Gastrocnemius medialis (tissue), 4 donors: Measurements from ENCODE around the gene NAA25.

Source experiments
- CTCF ChIP-seq, 5 experiments: fragments of 450-650 bp in 3 of 5; fragments of 200-600 bp in 2 of 5; sonication (generic) in 2 of 5; IDR thresholded peaks in 4 of 5; conservative IDR thresholded peaks in 1 of 5; 1 replicate in 4 of 5; 2 replicates in 1 of 5; pipeline ENCODE4 v1.5.1; 2016 to 2019; ENCODE audit warnings: antibody characterized with exemption in 5 of 5, mild to moderate bottlenecking in 3 of 5, moderate library complexity in 3 of 5
- POLR2A ChIP-seq, 2 donors: fragments of 450-650 bp; IDR thresholded peaks; one replicate each; pipeline ENCODE4 v1.6.1; 2017; ENCODE audit warnings: antibody characterized with exemption in 2 of 2, mild to moderate bottlenecking in 2 of 2, moderate library complexity in 2 of 2

- TF ChIP-seq POLR2A (IDR thresholded peaks at IDR 0.05): no peak
- no peak for TF ChIP-seq CTCF (IDR thresholded peaks at IDR 0.05 in 4 of 5, conservative IDR thresholded peaks at IDR 0.05 in 1 of 5)
These were observed 11.9 kb downstream of the NAA25 start for GRCh38 chr12:112096667-112097066.
